ENCODE results near the gene ATP5ME.

- TF ChIP-seq EZH2phosphoT487 (IDR thresholded peaks at IDR 0.05; ENCODE audit: borderline replicate concordance): no peak
- TF ChIP-seq CTCF (IDR thresholded peaks at IDR 0.05 in 2 of 3, conservative IDR thresholded peaks at IDR 0.05 in 1 of 3; ENCODE audit: borderline replicate concordance in 1 of 3, insufficient read depth in 1 of 3, low read depth in 2 of 3, low read length in 2 of 3): no peak
- TF ChIP-seq ZFX (IDR thresholded peaks at IDR 0.05): no peak
- no peak for TF ChIP-seq YY1 (IDR thresholded peaks at IDR 0.05; ENCODE audit: extremely low read depth, insufficient replicate concordance, low read depth, low read length)
- TF ChIP-seq POLR2AphosphoS5 (IDR thresholded peaks at IDR 0.05; ENCODE audit: low read depth, low read length): no peak
- no peak for TF ChIP-seq ELF1 (IDR thresholded peaks at IDR 0.05; ENCODE audit: borderline replicate concordance, low read depth)
- no peak for TF ChIP-seq POLR2A (IDR thresholded peaks at IDR 0.05; ENCODE audit: borderline replicate concordance, extremely low read depth, insufficient read depth, insufficient read length)
- TF ChIP-seq SP1 (IDR thresholded peaks at IDR 0.05; ENCODE audit: low read depth): no peak
- no peak for TF ChIP-seq EZH2 (IDR thresholded peaks at IDR 0.05)
- no peak for TF ChIP-seq CEBPB (IDR thresholded peaks at IDR 0.05; ENCODE audit: low read depth)
- TF ChIP-seq EGR1 (IDR thresholded peaks at IDR 0.05; ENCODE audit: low read depth): no peak
Observed at GRCh38 chr4:717601-718320, 43.7 kb upstream of the ATP5ME start.
